ENCODE measurements around the gene SLC12A9.
A peak's percentile ranks its signal among the peaks of the same experiment; 100 is the strongest.
"Not testable (repeated sequence)": the region's sequence is repeated elsewhere in the genome, so short reads cannot be mapped to it uniquely, and the experiment has no call there.

The SLC12A9 gene

DNA sequence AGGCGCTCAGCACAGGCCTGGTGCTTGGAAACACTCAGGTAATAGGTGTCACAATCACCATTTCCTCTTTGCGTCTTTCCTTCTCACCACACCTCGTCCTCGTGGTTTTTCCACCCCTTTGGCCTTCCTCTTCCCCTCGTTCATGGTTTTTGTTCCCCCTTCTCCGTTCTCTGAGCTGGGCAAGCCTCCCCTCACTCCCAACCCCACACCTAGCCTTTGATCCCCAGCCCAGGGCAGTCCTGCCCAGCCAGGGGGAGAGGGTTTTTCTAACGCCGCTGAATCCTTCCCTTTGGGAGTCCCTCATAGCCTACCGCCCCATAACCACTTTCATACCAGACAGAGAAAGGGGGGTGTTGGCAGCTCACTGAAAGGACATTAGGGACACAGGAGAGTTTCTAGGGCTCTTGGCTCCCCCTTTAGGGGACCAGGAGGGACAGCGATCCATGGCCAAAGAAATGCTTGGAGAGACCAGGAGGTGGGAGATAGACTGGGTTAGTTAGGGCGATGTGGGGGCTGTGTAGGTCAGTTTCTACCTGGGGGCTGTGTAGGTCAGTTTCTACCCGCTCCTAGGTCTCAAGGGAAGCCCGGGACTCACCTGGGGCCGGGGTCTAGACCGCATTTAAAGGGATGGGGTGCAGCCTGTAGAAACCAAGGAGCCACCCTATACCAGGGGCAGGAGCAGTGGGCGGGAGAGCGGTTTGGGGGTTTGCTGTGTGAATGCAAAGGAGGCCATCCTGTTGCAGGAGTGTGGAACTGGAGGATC lies 26.6 kb upstream of the SLC12A9 start:
- no peak for DNase-seq

- no peak for DNase-seq
These were observed 25.8 kb upstream of the SLC12A9 start for GRCh38 chr7:100826514-100827329.

GRCh38 chr7:100827330-100828226 lies 24.9 kb upstream of the SLC12A9 start, which contains the start of gene EPHB4:
TSS of gene EPHB4 (minus strand) at chr7:100827523. CDS start at chr7:100827030, 493 bp downstream.
- peak in 10 of 56 donors; percentile 3 to 59 (median 18) for DNase-seq

- no peak for DNase-seq
These were observed 23.3 kb upstream of the SLC12A9 start for GRCh38 chr7:100829150-100829716.

- DNase-seq: no peak
These were observed 22.1 kb upstream of the SLC12A9 start for GRCh38 chr7:100830396-100830795.

GRCh38 chr7:100832281-100832633 lies 20.3 kb upstream of the SLC12A9 start:
- no peak for DNase-seq

DNA sequence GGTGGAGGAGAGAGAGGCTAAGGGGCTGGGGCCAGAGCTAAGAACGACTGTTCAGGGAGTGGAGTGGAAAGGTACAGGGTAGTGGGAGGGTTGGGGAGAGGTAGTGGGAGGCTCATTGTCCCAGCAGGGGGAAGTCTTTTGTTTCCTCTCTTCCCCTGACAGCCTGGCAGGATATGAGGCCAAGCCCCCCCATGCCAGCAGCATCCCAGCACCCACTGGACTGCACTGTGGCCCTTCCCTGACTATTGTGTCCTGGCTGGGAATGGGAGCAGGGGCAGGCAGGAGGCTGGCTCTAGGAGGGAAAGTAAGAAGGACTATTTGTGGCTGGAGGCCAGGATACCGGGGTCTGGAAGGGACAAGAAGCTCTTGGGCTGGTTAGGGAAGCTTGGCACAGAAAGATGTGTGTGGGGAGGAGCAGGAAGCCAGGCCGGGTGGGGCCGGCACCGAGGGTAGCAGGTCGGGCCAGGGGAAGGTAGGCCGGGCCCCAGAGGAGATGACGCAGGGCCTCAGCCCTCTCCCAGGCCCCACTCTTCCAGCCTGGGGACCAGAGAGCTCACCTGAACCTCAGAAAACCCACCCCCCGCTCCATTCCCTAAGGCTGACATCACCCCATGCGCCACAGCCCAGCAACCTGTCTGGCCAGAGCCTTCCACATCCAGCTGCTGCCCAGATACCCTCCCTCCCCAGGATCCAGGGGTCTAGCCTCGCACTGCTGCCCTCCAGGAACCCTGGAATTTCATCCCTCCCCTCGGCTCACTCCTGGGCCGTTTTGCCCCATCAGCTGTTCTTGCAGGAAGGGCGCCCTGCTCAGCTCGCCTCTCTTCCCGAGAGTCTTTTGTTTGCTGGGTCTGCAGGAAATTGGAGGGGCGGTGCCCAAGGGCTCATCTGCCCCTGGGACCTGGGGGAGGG lies 16.4 kb upstream of the SLC12A9 start:
- DNase-seq: no peak

- DNase-seq: no peak
These were observed 15.8 kb upstream of the SLC12A9 start for GRCh38 chr7:100836812-100837098.

DNA sequence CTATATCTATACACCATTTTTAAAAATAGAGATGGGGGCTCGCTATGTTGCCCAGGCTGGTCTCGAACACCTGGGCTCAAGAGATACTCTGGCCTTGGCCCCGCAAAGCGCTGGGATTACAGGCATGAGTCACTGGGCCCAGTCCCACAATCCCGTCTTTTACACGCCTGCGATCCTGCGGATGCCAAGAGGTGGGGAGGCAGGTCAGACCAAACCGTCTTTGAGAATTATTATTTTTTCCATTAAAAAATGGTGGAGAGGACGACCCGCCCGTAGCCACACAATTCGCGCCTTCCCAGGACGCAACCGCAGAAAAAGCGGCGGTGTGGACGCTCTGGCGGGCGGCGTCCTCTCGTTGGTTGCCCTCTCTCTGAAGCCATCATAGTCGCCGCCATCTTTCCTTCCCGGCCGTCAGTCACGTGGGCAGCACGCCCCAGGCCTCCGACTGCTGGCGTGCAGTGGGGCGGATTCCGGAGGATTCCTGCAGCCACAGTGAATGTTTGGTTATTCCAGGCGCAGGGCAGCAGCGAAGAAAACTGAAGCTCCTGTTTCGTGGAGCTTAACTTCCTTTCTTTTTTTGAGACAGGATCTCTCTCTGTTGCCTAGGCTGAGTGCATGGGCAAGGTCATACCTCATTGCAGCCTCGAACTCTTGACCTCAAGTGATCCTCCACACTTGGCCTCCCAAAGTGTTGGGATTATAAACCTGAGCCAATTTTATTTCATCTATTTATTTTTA lies 15.2 kb upstream of the SLC12A9 start:
- peak; percentile 43 to 94 (median 84) for DNase-seq

DNA sequence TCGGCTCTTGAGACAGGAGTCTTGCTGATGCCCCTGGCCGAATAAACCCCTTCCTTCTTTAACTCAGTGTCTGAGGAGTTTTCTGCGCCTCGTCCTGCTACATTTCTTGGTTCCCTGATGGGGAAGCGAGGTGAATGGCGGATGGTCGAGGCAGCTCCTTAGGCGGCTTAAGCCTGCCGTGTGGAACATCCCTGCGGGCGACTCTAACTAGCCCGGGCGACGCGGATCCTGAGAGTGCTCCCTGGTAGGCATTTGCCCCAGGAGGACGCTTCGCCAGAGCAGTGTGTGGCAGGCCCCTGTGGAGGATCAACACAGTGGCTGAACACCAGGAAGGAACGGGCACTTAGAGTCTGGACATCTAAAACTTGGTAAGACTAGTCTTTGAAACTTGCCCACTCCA lies 13.2 kb upstream of the SLC12A9 start:
- DNase-seq: no peak

DNA sequence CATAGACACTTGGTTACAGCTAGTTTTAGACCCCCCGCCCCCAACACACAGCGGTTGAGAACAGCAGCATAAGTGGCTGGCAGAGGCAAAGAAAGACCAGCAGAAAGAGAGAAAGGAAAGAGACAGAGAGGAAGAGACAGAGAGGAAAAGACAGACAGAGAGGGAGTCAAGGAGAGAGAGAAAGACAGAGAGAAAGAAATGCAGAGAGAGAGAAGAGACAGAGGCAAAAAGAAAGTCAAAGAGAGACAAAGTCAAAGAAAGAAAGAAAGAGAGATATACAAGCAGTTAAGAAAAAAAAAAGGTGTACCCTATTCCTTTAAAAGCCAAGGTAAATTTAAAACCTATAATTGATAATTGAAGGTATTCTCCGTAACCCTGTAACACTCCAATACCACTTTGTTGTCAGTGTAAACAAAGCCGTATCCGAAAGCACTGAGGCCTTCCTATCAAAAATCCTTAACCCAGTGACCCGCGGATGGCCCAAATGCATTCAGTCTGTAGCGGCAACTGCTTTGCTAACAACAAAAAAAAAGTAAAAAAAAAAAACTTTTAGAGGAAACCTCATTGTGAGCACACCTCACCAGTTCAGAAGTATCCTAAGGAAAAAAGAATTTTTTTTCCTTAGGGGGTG lies 11.9 kb upstream of the SLC12A9 start:
- no peak for DNase-seq

DNA sequence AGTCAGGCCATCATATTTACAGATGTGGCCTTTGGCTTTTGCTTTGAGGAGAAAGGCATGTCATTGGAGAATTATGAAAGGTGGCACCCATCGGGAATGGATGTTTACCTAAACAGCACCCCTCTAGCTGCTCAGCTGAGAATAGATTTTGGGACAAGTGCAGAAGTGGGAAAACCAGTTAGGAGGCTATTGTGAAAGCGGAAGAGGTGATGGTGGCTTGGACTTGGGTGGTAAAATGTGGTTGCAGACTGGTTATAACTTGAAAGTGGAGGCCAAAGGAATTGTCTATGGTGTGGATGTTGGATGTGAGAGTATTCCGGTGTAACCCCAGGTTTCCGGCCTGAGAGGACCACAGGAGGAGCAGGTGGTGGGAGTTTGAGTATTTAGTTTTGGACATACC lies 5.2 kb upstream of the SLC12A9 start:
- DNase-seq: no peak

DNA sequence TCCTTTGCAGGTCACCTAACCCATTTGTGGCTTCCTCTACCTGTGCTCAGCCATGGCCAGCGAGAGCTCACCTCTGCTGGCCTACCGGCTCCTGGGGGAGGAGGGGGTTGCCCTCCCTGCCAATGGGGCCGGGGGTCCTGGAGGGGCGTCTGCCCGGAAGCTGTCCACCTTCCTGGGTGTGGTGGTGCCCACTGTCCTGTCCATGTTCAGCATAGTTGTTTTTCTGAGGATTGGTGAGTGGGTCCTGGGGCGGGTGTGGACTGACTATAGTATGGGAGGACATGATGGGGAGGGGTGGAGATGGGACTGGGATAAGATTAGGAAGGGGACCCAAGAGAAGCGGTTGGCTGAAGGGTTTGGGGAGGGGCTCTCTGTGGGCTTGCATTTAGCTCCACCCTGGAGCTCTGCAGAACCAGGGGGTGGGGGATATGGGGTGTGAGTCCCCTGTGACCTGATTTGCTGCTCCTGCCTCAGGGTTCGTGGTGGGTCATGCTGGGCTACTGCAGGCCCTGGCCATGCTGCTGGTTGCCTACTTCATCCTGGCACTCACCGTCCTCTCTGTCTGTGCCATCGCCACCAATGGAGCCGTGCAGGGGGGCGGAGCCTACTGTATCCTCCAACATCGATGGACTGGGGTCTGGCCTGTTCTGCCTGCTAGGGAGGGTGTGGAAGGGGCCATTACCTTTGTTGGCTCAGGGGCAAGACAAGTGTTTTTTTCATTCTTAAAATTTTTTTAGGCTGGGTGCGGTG lies 1.8 kb downstream of the SLC12A9 start:
- no peak for DNase-seq

GRCh38 chr7:100854899-100855298 lies 2.4 kb downstream of the SLC12A9 start:
- DNase-seq: not testable (repeated sequence)

DNA sequence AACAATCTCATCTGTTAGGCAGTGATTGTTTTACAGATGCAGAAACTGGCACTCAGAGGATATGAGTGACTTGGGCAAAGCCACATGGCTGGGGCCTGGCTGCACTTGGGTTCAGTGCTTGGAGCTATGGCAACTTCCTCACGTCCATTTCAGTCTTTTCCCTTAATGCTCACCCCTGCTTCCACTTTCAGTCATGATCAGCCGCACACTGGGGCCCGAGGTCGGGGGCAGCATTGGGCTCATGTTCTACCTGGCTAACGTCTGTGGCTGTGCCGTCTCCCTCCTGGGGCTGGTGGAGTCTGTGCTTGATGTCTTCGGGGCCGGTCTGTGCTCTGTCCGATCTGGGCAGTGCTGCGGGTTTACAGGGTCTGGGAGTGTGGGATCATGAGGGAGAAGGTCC lies 3.0 kb downstream of the SLC12A9 start:
- no peak for DNase-seq

DNA sequence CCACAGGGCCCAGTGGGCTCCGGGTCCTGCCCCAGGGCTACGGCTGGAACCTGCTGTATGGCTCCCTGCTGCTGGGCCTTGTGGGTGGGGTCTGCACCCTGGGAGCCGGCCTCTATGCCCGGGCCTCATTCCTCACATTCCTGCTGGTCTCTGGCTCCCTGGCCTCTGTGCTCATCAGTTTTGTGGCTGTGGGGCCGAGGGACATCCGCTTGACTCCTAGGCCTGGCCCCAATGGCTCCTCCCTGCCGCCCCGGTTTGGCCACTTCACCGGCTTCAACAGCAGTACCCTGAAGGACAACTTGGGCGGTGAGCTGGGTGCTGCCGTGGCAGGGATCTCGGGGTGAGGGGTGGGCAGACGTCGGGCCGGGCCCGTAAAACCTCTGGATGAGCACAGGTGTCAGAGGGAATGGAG lies 4.4 kb downstream of the SLC12A9 start:
- DNase-seq: no peak

GRCh38 chr7:100859856-100860255 lies 7.3 kb downstream of the SLC12A9 start:
- no peak for DNase-seq

Measured in amygdala (tissue), 56 donors.